GM12873 (cell line): ENCODE results near the gene WSCD2.

ENCODE experiments used
- TF ChIP-seq, protein P1 (sequence below): IDR thresholded peaks from 2 replicates; pipeline ENCODE4 v1.5.1; 2012; ENCODE audit warnings: low read depth, mild to moderate bottlenecking, moderate library complexity, low read length, control low read depth; ENCODE audit not compliant: insufficient read depth; ENCODE audit errors: missing control alignments

The WSCD2 gene

DNA sequence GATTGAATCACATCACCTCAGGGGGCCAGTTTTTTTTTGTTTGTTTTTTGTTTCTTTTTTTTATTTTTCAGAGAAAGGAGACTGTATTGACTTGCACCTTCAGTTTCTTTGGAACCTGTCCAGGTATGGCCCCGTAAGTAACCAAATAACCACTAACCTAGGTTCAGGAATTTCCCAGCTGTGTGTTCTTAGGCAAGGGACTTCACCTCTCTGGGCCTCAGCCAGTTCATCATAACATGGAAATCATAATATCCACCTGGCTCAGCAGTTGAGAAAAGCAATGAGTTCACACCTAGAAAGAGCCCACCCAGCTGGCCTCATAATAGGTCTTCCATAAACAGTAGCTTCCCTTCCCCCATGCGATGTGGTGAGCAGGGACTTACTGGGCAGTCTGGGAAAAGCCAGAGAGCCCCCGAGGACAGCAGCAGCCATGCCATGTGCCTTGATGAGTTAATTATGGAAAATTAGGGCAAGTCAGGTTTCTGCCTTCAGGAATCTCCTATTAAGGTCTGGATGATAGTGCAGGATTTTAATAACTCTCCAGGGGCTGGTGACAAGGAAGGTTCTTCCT is 27.4 kb upstream of the WSCD2 start:
- TF ChIP-seq, protein P1, sequence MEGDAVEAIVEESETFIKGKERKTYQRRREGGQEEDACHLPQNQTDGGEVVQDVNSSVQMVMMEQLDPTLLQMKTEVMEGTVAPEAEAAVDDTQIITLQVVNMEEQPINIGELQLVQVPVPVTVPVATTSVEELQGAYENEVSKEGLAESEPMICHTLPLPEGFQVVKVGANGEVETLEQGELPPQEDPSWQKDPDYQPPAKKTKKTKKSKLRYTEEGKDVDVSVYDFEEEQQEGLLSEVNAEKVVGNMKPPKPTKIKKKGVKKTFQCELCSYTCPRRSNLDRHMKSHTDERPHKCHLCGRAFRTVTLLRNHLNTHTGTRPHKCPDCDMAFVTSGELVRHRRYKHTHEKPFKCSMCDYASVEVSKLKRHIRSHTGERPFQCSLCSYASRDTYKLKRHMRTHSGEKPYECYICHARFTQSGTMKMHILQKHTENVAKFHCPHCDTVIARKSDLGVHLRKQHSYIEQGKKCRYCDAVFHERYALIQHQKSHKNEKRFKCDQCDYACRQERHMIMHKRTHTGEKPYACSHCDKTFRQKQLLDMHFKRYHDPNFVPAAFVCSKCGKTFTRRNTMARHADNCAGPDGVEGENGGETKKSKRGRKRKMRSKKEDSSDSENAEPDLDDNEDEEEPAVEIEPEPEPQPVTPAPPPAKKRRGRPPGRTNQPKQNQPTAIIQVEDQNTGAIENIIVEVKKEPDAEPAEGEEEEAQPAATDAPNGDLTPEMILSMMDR, result no peak

DNA sequence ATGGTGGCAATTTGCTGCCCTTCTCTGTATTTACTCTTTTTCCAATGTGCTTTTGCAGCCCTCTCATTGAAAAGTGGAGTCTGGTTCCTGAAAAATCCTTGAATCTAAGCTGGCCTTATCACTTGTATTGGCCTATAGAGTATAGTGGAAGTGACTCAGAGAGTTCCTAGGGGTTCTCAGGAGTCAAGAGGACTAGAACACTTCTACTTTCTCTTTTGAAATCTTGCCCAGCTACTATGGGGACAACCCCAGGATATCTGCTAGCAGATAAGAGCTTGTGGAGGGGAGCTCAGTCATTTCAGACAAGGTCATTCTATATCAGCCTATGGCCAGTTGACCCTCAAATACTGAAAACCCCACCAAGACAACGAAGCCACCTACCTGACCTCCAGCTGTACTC is 26.7 kb upstream of the WSCD2 start:
- TF ChIP-seq, protein P1, result no peak

DNA sequence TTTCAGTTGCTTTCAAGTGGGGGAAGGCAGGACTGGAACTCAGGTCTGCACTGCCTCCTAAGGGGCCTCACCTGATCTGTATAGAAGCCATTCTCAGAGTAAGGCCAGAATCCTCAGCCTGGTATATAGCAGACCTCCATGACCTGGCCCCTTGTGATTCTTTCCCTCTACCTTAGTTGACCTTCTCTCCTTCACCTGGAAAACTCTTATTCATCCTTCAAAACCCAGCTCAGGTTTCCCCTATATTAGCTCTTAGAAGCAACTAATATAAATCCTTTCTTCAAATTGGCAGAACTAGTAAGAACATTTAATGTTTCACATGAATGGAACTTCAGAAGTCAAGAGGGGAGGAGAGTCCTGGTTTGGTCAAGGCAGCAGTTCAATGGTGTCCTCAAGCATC is 26.0 kb upstream of the WSCD2 start:
- TF ChIP-seq, protein P1, result no peak

DNA sequence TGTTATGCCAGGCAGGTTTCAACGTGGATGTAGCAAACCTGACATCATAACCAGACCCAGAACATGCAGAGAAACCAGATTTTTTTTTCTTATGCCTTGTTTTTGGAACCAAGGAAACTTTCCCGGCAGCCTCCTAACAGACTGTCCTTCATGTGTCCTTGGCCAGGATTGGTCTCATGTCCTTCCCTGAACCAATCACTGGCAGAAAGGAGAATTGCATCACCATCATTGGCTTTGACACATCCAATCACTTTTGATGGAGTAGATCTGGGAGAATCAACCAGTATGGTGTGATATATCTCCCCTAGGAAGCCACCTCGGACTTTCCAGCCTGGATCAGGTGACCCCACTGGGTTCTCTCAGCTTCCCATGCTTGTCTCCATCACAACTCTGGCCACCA is 25.6 kb upstream of the WSCD2 start:
- TF ChIP-seq, protein P1, result no peak

DNA sequence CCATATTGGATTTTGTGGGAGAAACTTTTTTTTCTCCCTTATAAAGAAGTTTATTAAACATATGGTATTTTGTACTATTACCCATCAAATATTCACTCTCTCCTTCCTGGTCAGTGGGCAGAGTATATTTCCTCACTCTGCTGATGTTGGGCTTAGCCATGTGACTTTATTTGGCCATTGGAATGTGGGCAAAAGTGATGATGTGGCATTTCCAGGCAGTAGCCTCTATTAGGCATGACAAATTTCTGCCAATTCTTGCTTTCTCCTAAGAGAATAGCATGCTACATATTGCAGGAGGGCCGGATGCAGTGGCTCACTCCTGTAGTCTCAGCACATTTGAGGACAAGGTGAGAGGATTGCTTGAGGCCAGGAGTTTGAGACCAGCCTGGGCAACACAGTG is 24.4 kb upstream of the WSCD2 start:
- TF ChIP-seq, protein P1, result no peak

DNA sequence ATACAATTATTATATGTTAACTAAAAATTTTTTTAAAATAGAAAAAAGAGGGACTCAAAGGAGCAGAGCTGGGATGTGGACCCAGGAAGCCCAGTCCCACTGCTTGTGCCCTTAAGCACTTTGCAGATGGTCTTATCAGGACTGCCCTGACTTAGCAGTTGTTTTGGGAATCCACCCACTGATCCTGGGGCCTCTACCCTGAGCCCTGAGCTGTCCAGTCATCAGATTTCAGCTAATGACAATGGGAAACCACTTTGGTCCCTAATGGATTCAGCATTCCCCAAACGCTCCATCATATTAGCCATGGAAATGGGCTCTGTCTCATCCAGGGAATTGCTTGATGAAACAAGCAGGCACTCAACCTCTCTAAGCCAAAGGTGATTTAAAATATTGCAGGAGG is 22.5 kb upstream of the WSCD2 start:
- TF ChIP-seq, protein P1, result no peak

DNA sequence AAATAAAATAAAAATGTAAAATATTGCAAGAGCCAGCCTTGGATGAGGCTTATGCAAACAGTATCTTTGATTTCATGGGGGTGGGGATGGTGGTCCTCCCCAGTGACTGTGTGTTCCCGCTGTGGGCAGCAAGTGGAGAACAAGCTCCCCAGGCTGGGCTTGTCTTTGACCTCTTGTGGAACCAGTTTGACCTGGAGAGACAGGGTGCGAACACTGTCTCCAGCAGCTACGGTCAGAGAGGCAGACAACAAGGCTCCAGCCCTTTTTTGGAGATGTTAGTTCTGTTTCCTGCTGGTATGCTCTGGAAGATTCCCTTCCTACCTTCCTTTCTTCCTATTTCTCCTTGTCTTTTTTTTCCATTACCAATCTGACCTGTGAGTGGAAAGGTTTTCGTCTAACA is 21.8 kb upstream of the WSCD2 start:
- TF ChIP-seq, protein P1, result no peak
